Psoas muscle (tissue), 8 donors: ENCODE results near the gene PGK1. TPM values are rescaled to one million over a fixed set of nuclear protein-coding genes. Genes with fewer than 3 reads are reported as not detected.

Experiments
- ATAC-seq, 4 donors: fragments of 200-7000 bp; cut with Tn5 transposase; one replicate each; pipeline ENCODE4 v1.9.1; 2020; ENCODE audit warnings: moderate library complexity in 3 of 4, mild to moderate bottlenecking in 2 of 4
- DNase-seq, 2 donors: peaks; one replicate each; pipeline ENCODE4 v3.0.0-alpha.2; 2020
- H3K27ac ChIP-seq: fragments of 200-600 bp; one replicate; pipeline ENCODE4 v1.8.0; 2022
- H3K27me3 ChIP-seq, 3 donors: fragments of 200-600 bp in 1 of 3; one replicate each; pipeline versions ENCODE4 v1.6.1 to v1.8.0; 2013 to 2022; ENCODE audit warnings: low read length in 2 of 3, mild to moderate bottlenecking in 2 of 3, moderate library complexity in 1 of 3; ENCODE audit not compliant: insufficient read depth in 3 of 3
- H3K36me3 ChIP-seq, 2 donors: fragments of 200-600 bp in 1 of 2; one replicate each; pipeline versions ENCODE4 v1.6.1 to v1.8.0; 2013 to 2022; ENCODE audit warnings: low read depth in 1 of 2, mild to moderate bottlenecking in 1 of 2, moderate library complexity in 1 of 2; ENCODE audit not compliant: insufficient read depth in 1 of 2
- H3K4me1 ChIP-seq: fragments of 200-600 bp; one replicate; pipeline ENCODE4 v1.8.0; 2022
- H3K4me3 ChIP-seq: fragments of 200-600 bp; one replicate; pipeline ENCODE4 v1.8.0; 2022; ENCODE audit warnings: mild to moderate bottlenecking
- H3K9me3 ChIP-seq: fragments of 200-600 bp; one replicate; pipeline ENCODE4 v1.8.0; 2022
- WGBS, 3 donors: extraction: QIAGEN DNeasy Blood & Tissue Kit; methylation state at CpG; one replicate each; pipeline versions ENCODE4 v1.1.6 to v1.1.7; 2013; 5-methylcytosine and 5-hydroxymethylcytosine counted together
- intact Hi-C, 2 donors: fragments of 100-400 bp; cut with DNase I; formaldehyde crosslinking; loops; one replicate each; pipeline versions ENCODE4 v1.11.0 to v1.14.2; 2022
- polyA plus RNA-seq, 3 donors: library from polyadenylated mRNA; stranded (reverse); fragments of 200-250 nt; gene quantifications; one replicate each; pipeline ENCODE4 v1.2.3, GENCODE V29; 2013
- total RNA-seq, 4 donors: library from RNA; stranded (reverse); fragmentation: NEBNext Ultra II Directional in 2 of 4; extraction: Animal tissue kit (Norgen Biotek cat#: 25700) in 2 of 4; gene quantifications; one replicate each; pipeline versions ENCODE4 v1.2.1 to v1.2.4, GENCODE V29; 2021 to 2023
- TF ChIP-seq, protein P1 (sequence below): fragments of 200-600 bp; IDR thresholded peaks from one replicate; pipeline ENCODE4 v1.8.0; 2022; ENCODE audit warnings: antibody characterized with exemption
- donor health status: healthy with polysubstance abuse.
- donor health status: DM: no; HTN: no; CAD: no; lungs with moderate emphysema.
- donor health status: Bipolar disorder and iron deficiency.
- donor health status: healthy.
- donor health status: DM: yes; HTN: yes; CAD: no.
- donor health status: DM: no; HTN: no; CAD: no.
- donor health status: DM: no; HTN: no; CAD: no.
- donor health status: DM: yes; HTN: yes; CAD: no.

Gene PGK1
- total and polyA plus RNA-seq, 7 donors = 234 to 372 (median 290) TPM

DNA sequence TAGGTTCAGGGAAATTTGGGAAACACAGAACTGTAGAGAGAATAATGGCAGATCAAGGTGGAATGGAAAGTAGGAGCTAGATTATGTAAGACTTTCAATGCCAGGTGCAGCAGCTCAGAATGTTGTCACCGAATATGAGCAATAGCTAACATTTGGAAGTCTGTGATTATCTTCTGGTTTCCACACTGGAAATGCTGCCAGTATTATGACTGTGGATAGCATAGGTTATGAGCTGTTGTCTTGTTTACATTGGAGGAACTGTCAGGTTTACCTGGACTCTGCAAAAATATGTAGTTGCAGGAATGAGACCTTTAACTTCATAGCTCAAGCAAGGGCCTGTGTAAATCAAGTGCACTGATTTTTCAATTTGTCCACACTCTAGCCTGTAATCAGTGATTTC lies 61.4 kb downstream of the PGK1 start:
- TF ChIP-seq, protein P1, sequence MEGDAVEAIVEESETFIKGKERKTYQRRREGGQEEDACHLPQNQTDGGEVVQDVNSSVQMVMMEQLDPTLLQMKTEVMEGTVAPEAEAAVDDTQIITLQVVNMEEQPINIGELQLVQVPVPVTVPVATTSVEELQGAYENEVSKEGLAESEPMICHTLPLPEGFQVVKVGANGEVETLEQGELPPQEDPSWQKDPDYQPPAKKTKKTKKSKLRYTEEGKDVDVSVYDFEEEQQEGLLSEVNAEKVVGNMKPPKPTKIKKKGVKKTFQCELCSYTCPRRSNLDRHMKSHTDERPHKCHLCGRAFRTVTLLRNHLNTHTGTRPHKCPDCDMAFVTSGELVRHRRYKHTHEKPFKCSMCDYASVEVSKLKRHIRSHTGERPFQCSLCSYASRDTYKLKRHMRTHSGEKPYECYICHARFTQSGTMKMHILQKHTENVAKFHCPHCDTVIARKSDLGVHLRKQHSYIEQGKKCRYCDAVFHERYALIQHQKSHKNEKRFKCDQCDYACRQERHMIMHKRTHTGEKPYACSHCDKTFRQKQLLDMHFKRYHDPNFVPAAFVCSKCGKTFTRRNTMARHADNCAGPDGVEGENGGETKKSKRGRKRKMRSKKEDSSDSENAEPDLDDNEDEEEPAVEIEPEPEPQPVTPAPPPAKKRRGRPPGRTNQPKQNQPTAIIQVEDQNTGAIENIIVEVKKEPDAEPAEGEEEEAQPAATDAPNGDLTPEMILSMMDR = no peak
- no peak for ATAC-seq

DNA sequence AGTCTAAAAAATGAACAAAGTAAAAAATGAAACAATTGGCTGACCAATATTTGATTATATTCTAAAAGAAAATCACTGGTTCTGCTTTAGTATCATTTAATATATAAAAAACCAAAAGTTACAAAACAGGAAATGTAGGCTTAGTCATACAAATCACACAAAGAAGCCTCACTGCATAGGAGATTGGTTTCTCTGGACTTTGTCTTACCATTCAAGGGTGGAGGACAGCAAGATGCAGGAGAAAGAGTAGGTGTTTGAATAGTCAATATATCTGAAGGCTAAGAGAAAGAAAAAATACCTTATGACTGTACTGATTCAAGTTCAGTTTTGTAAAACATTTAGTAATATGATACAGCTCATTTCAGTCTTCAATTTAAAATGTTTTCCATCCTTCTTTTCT lies 64.0 kb downstream of the PGK1 start:
- H3K27ac ChIP-seq = no peak overlapping the region
- H3K36me3 ChIP-seq = no peaks in the 10 kb centered on the region
- TF ChIP-seq, protein P1 = no peak
- ATAC-seq (no peak), DNase-seq (no peak)
- no peaks in the 10 kb centered on the region for H3K4me1 ChIP-seq
- peaks cover 0 to 4% (median 0%) of the 10 kb centered on the region in 3 donors for H3K27me3 ChIP-seq
- intact Hi-C loops = no loop called here
- H3K4me3 ChIP-seq = no peak overlapping the region
- H3K9me3 ChIP-seq = no peaks in the 10 kb centered on the region

More for the DNA sequence above, 61.4 kb downstream of the PGK1 start:
- Histone ChIP-seq H3K36me3 (no peaks in the 10 kb centered on the region), H3K27ac (no peak overlapping the region), H3K9me3 (no peaks in the 10 kb centered on the region), H3K27me3 (no peaks in the 10 kb centered on the region), H3K4me1 (no peaks in the 10 kb centered on the region), H3K4me3 (no peak overlapping the region)
- 67 to 78% (median 68%) methylated on average over 1 of the region's 1 CpG for WGBS, 3 donors
- no peak for DNase-seq
- intact Hi-C loops = no loop called here

Other genes with a start within 250 kb of the PGK1 start
- gene MAGT1, start 208.8 kb upstream of the PGK1 start, total RNA-seq = 10 to 100 TPM; 18.8 to 30.7 (median 27.2) TPM
- gene MAGT1, start 208.8 kb upstream of the PGK1 start, polyA plus RNA-seq = 10 to 100 TPM; 12.6 to 23.6 (median 20.3) TPM
- 100 to 1,000 TPM; 566 to 780 (median 686) TPM for gene COX7B, start 204.8 kb upstream of the PGK1 start, total RNA-seq
- gene COX7B, start 204.8 kb upstream of the PGK1 start, polyA plus RNA-seq = 1,000 to 10,000 TPM; 1,144 to 2,052 (median 1,909) TPM
- gene ATP7A, start 193.6 kb upstream of the PGK1 start, total RNA-seq = 1 to 10 TPM; 3.4 to 6.0 (median 4.6) TPM
- gene ATP7A, start 193.6 kb upstream of the PGK1 start, polyA plus RNA-seq = 1 to 10 TPM in 2 of 3 donors, under 1 TPM in 1; 0.97 to 2.6 (median 1.7) TPM
- not detected for gene PGAM4, start 134.6 kb upstream of the PGK1 start, total RNA-seq
- gene PGAM4, start 134.6 kb upstream of the PGK1 start, polyA plus RNA-seq = under 1 TPM in 1 of 3 donors, not detected in 2; 0.04 TPM
- gene TAF9B, start 35.4 kb downstream of the PGK1 start, total RNA-seq = 10 to 100 TPM; 10.1 to 13.4 (median 10.6) TPM
- gene TAF9B, start 35.4 kb downstream of the PGK1 start, polyA plus RNA-seq = 1 to 10 TPM; 3.8 to 7.0 (median 6.1) TPM
- gene CYSLTR1, start 223.4 kb downstream of the PGK1 start, total RNA-seq = under 1 TPM; 0.37 to 0.86 (median 0.48) TPM
- gene CYSLTR1, start 223.4 kb downstream of the PGK1 start, polyA plus RNA-seq = under 1 TPM; 0.13 to 0.48 (median 0.34) TPM